ENCODE results near the gene INPP5D. TPM values are rescaled to one million over a fixed set of nuclear protein-coding genes. Genes with fewer than 3 reads are reported as not detected.

INPP5D gene
- total and polyA plus RNA-seq, 3 experiments from 2014 or later = 49.3 to 146 (median 51.0) TPM

DNA sequence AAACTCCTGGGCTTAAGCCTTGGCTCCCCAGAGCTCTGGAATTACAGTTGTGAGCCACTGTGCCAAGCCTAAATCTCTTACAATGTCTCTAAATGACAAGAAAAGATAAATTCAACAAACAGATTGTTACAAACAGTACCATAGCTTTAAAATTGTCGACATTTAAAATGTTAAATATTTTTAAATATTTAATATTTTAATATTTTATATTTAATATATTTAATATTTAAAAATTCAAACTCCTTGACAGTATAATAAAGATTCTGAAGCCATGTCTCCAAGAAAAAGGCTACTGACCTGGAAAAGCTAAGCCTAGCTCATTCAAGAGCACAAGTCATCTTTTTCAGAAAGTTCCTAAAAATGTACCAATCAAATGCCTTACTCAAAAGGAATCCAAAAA is 75.3 kb downstream of the INPP5D start:
- ChIA-PET POLR2A (interaction anchor here (0.6 kb wide), 1 partner anchor 12 kb away, joined by 4 read pairs; no protein-coding TSS in a partner anchor), CTCF (interaction anchor here (1.1 to 1.2 kb wide), 2 partner anchors 76 to 78 kb away, joined by 3 to 4 read pairs; no protein-coding TSS in a partner anchor)
- Mint-ChIP-seq H3K27ac (peak overlapping the region in 1 of 8 donors; percentile 29), H3K27me3 (peaks cover 0 to 1% of the 10 kb centered on the region in 2 donors), H3K4me1 (peaks cover 26 to 31% (median 27%) of the 10 kb centered on the region in 3 donors), H3K9me3 (peaks cover 0 to 6% (median 0%) of the 10 kb centered on the region in 5 donors), H3K36me3 (peaks cover 37 to 84% (median 45%) of the 10 kb centered on the region in 3 donors), H3K4me3 (no peak overlapping the region)
- Histone ChIP-seq H3K27me3 (ENCODE audit: insufficient read depth, low read length, poor library complexity, severe bottlenecking) (no peaks in the 10 kb centered on the region), H3K27ac (ENCODE audit: low read depth, low read length) (no peak overlapping the region), H3K36me3 (ENCODE audit: insufficient read depth, low read length) (peaks cover 57% of the 10 kb centered on the region), H3K4me1 (ENCODE audit: insufficient read depth, low read length) (peaks cover under 1% of the 10 kb centered on the region), H3K9me3 (ENCODE audit: low read length) (no peaks in the 10 kb centered on the region), H3K4me3 (ENCODE audit: low read length) (no peak overlapping the region)
- no peak for DNase-seq

DNA sequence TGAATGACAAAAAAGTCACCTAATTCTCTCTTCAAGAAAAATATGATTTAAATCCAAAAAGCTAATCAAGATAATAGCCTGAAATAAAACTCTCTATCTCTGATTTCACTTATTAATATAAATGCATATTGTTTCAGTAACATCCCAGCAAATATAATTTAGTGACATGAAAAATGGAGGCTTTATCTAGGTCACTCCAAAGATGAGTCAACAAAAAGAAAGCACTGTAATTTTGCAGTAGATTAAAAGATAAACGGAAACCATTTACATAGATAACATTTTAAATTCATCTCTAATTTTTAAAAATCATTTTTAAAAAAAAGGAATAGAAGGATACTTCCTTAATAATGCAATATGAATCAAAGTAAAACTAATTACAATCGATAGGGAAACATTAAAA is 76.9 kb downstream of the INPP5D start:
- no peak overlapping the region for H3K27ac Mint-ChIP-seq
- no peak for DNase-seq
- Histone ChIP-seq H3K27me3 (ENCODE audit: insufficient read depth, low read length, poor library complexity, severe bottlenecking) (no peaks in the 10 kb centered on the region), H3K9me3 (ENCODE audit: low read length) (no peaks in the 10 kb centered on the region), H3K36me3 (ENCODE audit: insufficient read depth, low read length) (peaks cover 51% of the 10 kb centered on the region), H3K27ac (ENCODE audit: low read depth, low read length) (no peak overlapping the region), H3K4me1 (ENCODE audit: insufficient read depth, low read length) (peaks cover 14% of the 10 kb centered on the region), H3K4me3 (ENCODE audit: low read length) (no peak overlapping the region)
- POLR2A ChIA-PET = no interaction called here
- peaks cover 0 to 1% of the 10 kb centered on the region in 2 donors for H3K27me3 Mint-ChIP-seq
- H3K4me1 Mint-ChIP-seq = peaks cover 36 to 44% (median 37%) of the 10 kb centered on the region in 3 donors
- CTCF ChIA-PET = no interaction called here
- no peak overlapping the region for H3K4me3 Mint-ChIP-seq
- peaks cover 0 to 6% (median 0%) of the 10 kb centered on the region in 5 donors for H3K9me3 Mint-ChIP-seq
- peaks cover 37 to 87% (median 38%) of the 10 kb centered on the region in 3 donors for H3K36me3 Mint-ChIP-seq

DNA sequence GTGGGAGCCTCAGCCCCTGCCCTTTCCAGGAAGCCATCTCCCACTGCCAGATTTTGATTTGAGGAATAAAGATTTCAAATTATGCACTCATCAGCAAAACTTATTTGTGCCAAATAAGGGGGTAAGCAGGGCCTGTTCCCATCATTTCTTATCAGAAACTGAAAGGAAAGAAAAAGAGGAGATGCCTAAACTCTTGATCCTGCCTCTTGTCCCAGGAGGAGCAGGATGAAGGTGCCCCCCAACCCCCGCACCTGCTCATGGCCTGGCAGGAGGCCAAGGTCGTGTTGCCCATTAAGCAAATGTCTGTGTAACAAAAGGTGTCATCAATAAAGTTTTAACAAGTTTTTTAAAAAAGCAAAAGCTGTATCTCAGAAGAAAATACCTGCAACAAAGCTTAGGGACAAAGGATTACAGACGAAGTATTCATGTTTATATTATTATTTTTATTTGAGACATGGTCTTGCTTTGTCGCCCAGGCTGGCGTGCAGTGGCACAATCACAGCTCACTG is 80.0 kb downstream of the INPP5D start:
- H3K9me3 Mint-ChIP-seq = peaks cover 0 to 3% (median 0%) of the 10 kb centered on the region in 5 donors
- H3K4me1 ChIP-seq (ENCODE audit: insufficient read depth, low read length) = peaks cover 28% of the 10 kb centered on the region
- H3K27ac Mint-ChIP-seq = peak overlapping the region in 2 of 8 donors; percentile 21 to 46
- no peak overlapping the region for H3K4me3 ChIP-seq (ENCODE audit: low read length)
- DNase-seq = no peak
- peak overlapping the region in 1 of 7 donors; percentile 28 for H3K4me3 Mint-ChIP-seq
- peaks cover 49% of the 10 kb centered on the region for H3K36me3 ChIP-seq (ENCODE audit: insufficient read depth, low read length)
- CTCF ChIA-PET = interaction anchor here (1.2 kb wide), 1 partner anchor 86 kb away, joined by 4 read pairs; no protein-coding TSS in a partner anchor
- H3K4me1 Mint-ChIP-seq = peaks cover 44 to 54% (median 52%) of the 10 kb centered on the region in 3 donors
- no peaks in the 10 kb centered on the region for H3K9me3 ChIP-seq (ENCODE audit: low read length)
- H3K27me3 ChIP-seq (ENCODE audit: insufficient read depth, low read length, poor library complexity, severe bottlenecking) = no peaks in the 10 kb centered on the region
- peaks cover 28 to 86% (median 30%) of the 10 kb centered on the region in 3 donors for H3K36me3 Mint-ChIP-seq
- POLR2A ChIA-PET = interaction anchor here (0.6 kb wide), 1 partner anchor 63 kb away, joined by 3 read pairs; no protein-coding TSS in a partner anchor
- H3K27me3 Mint-ChIP-seq = peaks cover 0 to 3% of the 10 kb centered on the region in 2 donors
- no peak overlapping the region for H3K27ac ChIP-seq (ENCODE audit: low read depth, low read length)

DNA sequence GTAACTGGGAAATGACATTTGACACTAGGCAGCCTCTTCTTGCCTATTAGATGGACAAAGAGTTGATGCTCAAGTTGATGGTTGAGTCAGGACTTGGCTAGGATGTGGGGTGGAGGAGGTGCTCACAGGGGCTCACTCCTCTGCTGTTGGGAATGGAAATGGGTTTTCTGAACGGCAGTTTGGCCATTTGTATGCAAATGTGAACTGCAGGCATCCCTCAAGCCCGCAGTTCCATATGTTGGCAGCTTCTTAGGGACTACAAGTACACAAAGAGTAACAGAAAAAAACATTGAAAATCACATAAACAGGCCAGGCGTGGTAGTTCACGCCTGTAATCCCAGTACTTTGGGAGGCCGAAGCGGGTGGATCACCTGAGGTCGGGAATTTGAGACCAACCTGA is 80.8 kb downstream of the INPP5D start:
- Histone ChIP-seq H3K4me3 (ENCODE audit: low read length) (no peak overlapping the region), H3K27me3 (ENCODE audit: insufficient read depth, low read length, poor library complexity, severe bottlenecking) (no peaks in the 10 kb centered on the region), H3K4me1 (ENCODE audit: insufficient read depth, low read length) (peaks cover 28% of the 10 kb centered on the region), H3K9me3 (ENCODE audit: low read length) (no peaks in the 10 kb centered on the region), H3K36me3 (ENCODE audit: insufficient read depth, low read length) (peaks cover 53% of the 10 kb centered on the region), H3K27ac (ENCODE audit: low read depth, low read length) (no peak overlapping the region)
- Mint-ChIP-seq H3K36me3 (peaks cover 30 to 88% (median 33%) of the 10 kb centered on the region in 3 donors), H3K27ac (peak overlapping the region in 5 of 8 donors; percentile 47 to 89 (median 71)), H3K27me3 (peaks cover 0 to 1% of the 10 kb centered on the region in 2 donors), H3K4me3 (peak overlapping the region in 1 of 7 donors; percentile 35), H3K9me3 (no peaks in the 10 kb centered on the region), H3K4me1 (peaks cover 46 to 54% (median 52%) of the 10 kb centered on the region in 3 donors)
- POLR2A ChIA-PET = no interaction called here
- CTCF ChIA-PET = interaction anchor here (1.2 to 1.9 kb wide), 2 partner anchors 87 kb away, joined by 4 to 6 read pairs; no protein-coding TSS in a partner anchor
- no peak for DNase-seq

DNA sequence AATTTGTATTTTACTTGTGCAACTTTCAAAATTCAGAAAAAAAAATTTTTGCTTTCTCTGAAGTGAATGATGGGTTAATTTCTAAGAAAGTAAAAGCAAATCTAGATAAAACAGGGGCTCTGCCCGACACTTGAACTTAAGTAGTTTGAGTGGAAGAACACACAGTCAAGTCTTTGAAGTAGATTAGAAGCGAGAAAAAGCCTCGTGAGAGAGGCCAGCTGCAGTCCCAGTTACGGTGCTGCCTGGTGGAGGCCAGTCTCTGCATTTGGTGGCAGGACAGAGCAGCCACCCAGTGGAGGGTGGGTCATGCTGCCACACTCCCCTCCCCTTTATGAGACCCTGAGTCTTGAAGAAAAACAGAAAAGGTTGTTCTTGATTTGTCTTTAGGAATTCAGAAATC is 81.8 kb downstream of the INPP5D start:
- H3K36me3 Mint-ChIP-seq = peaks cover 25 to 88% (median 30%) of the 10 kb centered on the region in 3 donors
- H3K27me3 Mint-ChIP-seq = peaks cover 0 to 1% of the 10 kb centered on the region in 2 donors
- H3K4me3 ChIP-seq (ENCODE audit: low read length) = no peak overlapping the region
- H3K36me3 ChIP-seq (ENCODE audit: insufficient read depth, low read length) = peaks cover 59% of the 10 kb centered on the region
- peak overlapping the region; percentile 71 to 90 (median 84) for H3K27ac Mint-ChIP-seq
- ChIA-PET CTCF (interaction anchor here (1.9 kb wide), 1 partner anchor 88 kb away, joined by 6 read pairs; no protein-coding TSS in a partner anchor), POLR2A (interaction anchor here (0.7 kb wide), 1 partner anchor 12 kb away, joined by 3 read pairs; no protein-coding TSS in a partner anchor)
- peak in 1 of 5 donors; percentile 8 for DNase-seq
- H3K4me3 Mint-ChIP-seq = peak overlapping the region in 6 of 7 donors; percentile 11 to 81 (median 67)
- peaks cover 28% of the 10 kb centered on the region for H3K4me1 ChIP-seq (ENCODE audit: insufficient read depth, low read length)
- no peaks in the 10 kb centered on the region for H3K9me3 Mint-ChIP-seq
- H3K27ac ChIP-seq (ENCODE audit: low read depth, low read length) = no peak overlapping the region
- no peaks in the 10 kb centered on the region for H3K27me3 ChIP-seq (ENCODE audit: insufficient read depth, low read length, poor library complexity, severe bottlenecking)
- no peaks in the 10 kb centered on the region for H3K9me3 ChIP-seq (ENCODE audit: low read length)
- peaks cover 44 to 52% (median 50%) of the 10 kb centered on the region in 3 donors for H3K4me1 Mint-ChIP-seq

DNA sequence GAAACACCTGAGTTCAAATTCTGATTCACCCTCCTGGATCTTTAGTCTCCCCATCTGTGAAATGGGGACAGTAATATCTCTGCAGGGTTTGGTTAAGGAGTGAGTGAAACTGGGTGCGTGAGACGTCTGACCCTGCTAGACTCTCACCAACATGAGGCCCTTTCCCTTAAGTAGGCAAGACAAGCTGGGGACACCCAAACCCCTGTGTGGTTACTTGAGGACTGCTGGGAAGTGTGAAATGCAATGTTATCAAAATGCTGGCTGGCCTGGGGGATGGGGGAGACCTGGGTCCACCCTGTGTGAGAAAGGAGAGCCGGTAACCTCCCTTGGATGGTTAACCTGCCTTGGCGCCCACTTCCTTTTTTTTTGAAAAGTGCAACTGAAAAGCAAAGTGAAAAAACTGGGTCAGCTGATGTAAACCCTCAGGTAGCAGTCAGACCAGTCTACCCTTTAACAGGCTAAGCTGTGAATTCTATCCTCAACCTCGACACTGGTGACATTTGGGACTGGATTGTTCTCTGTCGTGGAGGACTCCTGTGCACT is 82.3 kb downstream of the INPP5D start:
- Histone ChIP-seq H3K27me3 (ENCODE audit: insufficient read depth, low read length, poor library complexity, severe bottlenecking) (no peaks in the 10 kb centered on the region), H3K27ac (ENCODE audit: low read depth, low read length) (no peak overlapping the region), H3K4me3 (ENCODE audit: low read length) (no peak overlapping the region), H3K36me3 (ENCODE audit: insufficient read depth, low read length) (peaks cover 64% of the 10 kb centered on the region), H3K4me1 (ENCODE audit: insufficient read depth, low read length) (peaks cover 28% of the 10 kb centered on the region), H3K9me3 (ENCODE audit: low read length) (no peaks in the 10 kb centered on the region)
- Mint-ChIP-seq H3K4me3 (peak overlapping the region; percentile 11 to 81 (median 61)), H3K9me3 (no peaks in the 10 kb centered on the region), H3K27ac (peak overlapping the region; percentile 71 to 90 (median 84)), H3K36me3 (peaks cover 24 to 90% (median 32%) of the 10 kb centered on the region in 3 donors), H3K27me3 (peaks cover 0 to 1% of the 10 kb centered on the region in 2 donors), H3K4me1 (peaks cover 44 to 52% (median 50%) of the 10 kb centered on the region in 3 donors)
- POLR2A ChIA-PET = interaction anchor here (0.9 kb wide), 2 partner anchors 9 to 42 kb away, joined by 3 read pairs; no protein-coding TSS in a partner anchor
- peak in 3 of 5 donors; percentile 11 to 54 (median 14) for DNase-seq
- CTCF ChIA-PET = interaction anchor here (0.7 to 1.9 kb wide), 2 partner anchors 8 to 88 kb away, joined by 3 to 6 read pairs; no protein-coding TSS in a partner anchor

DNA sequence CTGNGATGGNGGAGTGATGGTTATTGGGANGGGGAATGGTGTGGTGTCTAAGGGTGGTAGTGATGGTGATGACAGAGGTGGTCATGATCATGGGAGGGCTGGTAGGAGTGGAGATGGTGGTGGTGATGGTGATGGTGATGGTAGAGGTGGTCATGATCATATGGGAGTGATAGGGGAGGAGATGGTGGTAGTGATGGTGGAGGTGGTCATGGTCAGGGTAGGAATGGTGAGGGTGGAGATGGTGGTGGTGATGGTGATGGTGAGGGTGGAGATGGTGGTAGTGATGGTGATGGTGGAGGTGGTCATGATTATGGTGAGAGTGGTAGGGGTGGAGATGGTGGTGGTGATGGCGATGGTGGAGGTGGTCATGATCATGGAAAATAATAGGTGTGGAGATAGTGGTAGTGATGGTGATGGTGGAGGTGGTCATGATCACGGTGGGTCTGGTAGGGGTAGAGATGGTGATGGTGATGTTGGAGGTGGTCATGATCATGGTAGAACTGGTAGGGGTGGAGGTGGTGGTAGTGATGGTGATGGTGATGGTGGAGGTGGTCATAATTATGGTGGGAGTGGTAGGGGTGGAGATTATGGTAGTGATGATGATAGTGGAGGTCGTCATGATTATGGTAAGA is 83.7 kb downstream of the INPP5D start:
- Histone ChIP-seq H3K27ac (ENCODE audit: low read depth, low read length) (no peak overlapping the region), H3K36me3 (ENCODE audit: insufficient read depth, low read length) (peaks cover 78% of the 10 kb centered on the region), H3K4me1 (ENCODE audit: insufficient read depth, low read length) (peaks cover 28% of the 10 kb centered on the region), H3K27me3 (ENCODE audit: insufficient read depth, low read length, poor library complexity, severe bottlenecking) (no peaks in the 10 kb centered on the region), H3K9me3 (ENCODE audit: low read length) (no peaks in the 10 kb centered on the region), H3K4me3 (ENCODE audit: low read length) (no peak overlapping the region)
- Mint-ChIP-seq H3K27ac (peak overlapping the region; percentile 41 to 91 (median 84)), H3K36me3 (peaks cover 33 to 98% (median 39%) of the 10 kb centered on the region in 3 donors), H3K9me3 (no peaks in the 10 kb centered on the region), H3K27me3 (peaks cover 0 to 1% of the 10 kb centered on the region in 2 donors), H3K4me3 (peak overlapping the region in 2 of 7 donors; percentile 8 to 49), H3K4me1 (peaks cover 46 to 51% (median 49%) of the 10 kb centered on the region in 3 donors)
- no peak for DNase-seq
- POLR2A ChIA-PET = no interaction called here
- CTCF ChIA-PET = no interaction called here
